HG03103 (cell line): ENCODE measurements around the gene GDF15.
A peak's percentile ranks its signal among the peaks of the same experiment; 100 is the strongest.

Source experiments
- ATAC-seq: cut with Tn5 transposase; IDR thresholded peaks from one replicate; pipeline ENCODE4 v1.9.1; 2021; ENCODE audit warnings: low read depth; ENCODE audit not compliant: unreplicated experiment

The GDF15 gene

GRCh38 chr19:18428787-18429674 is 43.1 kb downstream of the GDF15 start:
- ATAC-seq, result peak; percentile 49

GRCh38 chr19:18429717-18430416 is 43.9 kb downstream of the GDF15 start:
- ATAC-seq, result no peak

- ATAC-seq, result no peak
Observed at GRCh38 chr19:18430417-18431144, 44.6 kb downstream of the GDF15 start.

GRCh38 chr19:18431351-18432197 is 45.6 kb downstream of the GDF15 start:
- no peak for ATAC-seq

- no peak for ATAC-seq
Observed at GRCh38 chr19:18432275-18433014, 46.5 kb downstream of the GDF15 start.

GRCh38 chr19:18433015-18433691 is 47.2 kb downstream of the GDF15 start:
- ATAC-seq, result no peak

GRCh38 chr19:18433735-18434398 is 47.9 kb downstream of the GDF15 start:
- ATAC-seq, result no peak

GRCh38 chr19:18434411-18435175 is 48.6 kb downstream of the GDF15 start:
- ATAC-seq, result no peak

- no peak for ATAC-seq
Observed at GRCh38 chr19:18435178-18435841, 49.4 kb downstream of the GDF15 start.

GRCh38 chr19:18435842-18436670 is 50.1 kb downstream of the GDF15 start:
- ATAC-seq, result no peak

GRCh38 chr19:18436671-18437490 is 50.9 kb downstream of the GDF15 start:
- ATAC-seq, result no peak

GRCh38 chr19:18437491-18438330 is 51.8 kb downstream of the GDF15 start, which contains the start of gene ISYNA1:
TSS of gene ISYNA1 (minus strand) at chr19:18438133. CDS start at chr19:18437979, 154 bp downstream.
- ATAC-seq, result no peak

GRCh38 chr19:18438331-18439024 is 52.5 kb downstream of the GDF15 start:
- no peak for ATAC-seq
